SU-DHL-6 (cell line): ENCODE results near the gene PAN3.

Experiments
- H2AFZ ChIP-seq: fragments of 200-600 bp; sonication (generic); 2 replicates; pipeline ENCODE4 v1.6.1; 2014; ENCODE audit warnings: low read depth, mild to moderate bottlenecking, moderate library complexity, mixed read lengths, antibody characterized with exemption, low read length; ENCODE audit not compliant: severe bottlenecking
- H3F3A ChIP-seq: fragments of 200-600 bp; shearing (Covaris generic); 2 replicates; pipeline ENCODE4 v1.6.0; 2016; ENCODE audit warnings: antibody characterized with exemption, mild to moderate bottlenecking; ENCODE audit not compliant: insufficient read depth
- H3K27ac ChIP-seq: fragments of 200-600 bp; sonication (generic); 2 replicates; pipeline ENCODE4 v1.5.1; 2016; ENCODE audit warnings: low read depth, mild to moderate bottlenecking, low read length, moderate library complexity, mixed read lengths
- H3K27me3 ChIP-seq: fragments of 200-600 bp; sonication (generic), shearing (Covaris generic); 2 replicates; pipeline ENCODE4 v1.6.0; 2014; ENCODE audit warnings: mild to moderate bottlenecking, low read length
- H3K36me3 ChIP-seq: fragments of 200-600 bp; sonication (generic); 2 replicates; pipeline ENCODE4 v1.6.1; 2014; ENCODE audit warnings: mild to moderate bottlenecking, low read length, mixed read lengths
- H3K4me2 ChIP-seq: fragments of 300-600, 200-600 bp; shearing (Covaris generic), sonication (generic); 2 replicates; pipeline ENCODE4 v1.6.0; 2014; ENCODE audit warnings: low read length, low read depth, mild to moderate bottlenecking; ENCODE audit not compliant: poor library complexity, severe bottlenecking
- H3K4me3 ChIP-seq: fragments of 200-600 bp; sonication (generic); 2 replicates; pipeline ENCODE4 v1.5.1; 2014; ENCODE audit warnings: antibody characterized with exemption, low read length, mild to moderate bottlenecking, mixed read lengths; ENCODE audit not compliant: insufficient read depth, poor library complexity, severe bottlenecking
- H3K79me2 ChIP-seq: fragments of 200-600 bp; sonication (generic); 2 replicates; pipeline ENCODE4 v1.6.1; 2014; ENCODE audit warnings: mild to moderate bottlenecking, low read length, moderate library complexity; ENCODE audit not compliant: insufficient read depth
- H3K9ac ChIP-seq: fragments of 200-600 bp; sonication (generic); 2 replicates; pipeline ENCODE4 v1.7.0; 2014; ENCODE audit warnings: mild to moderate bottlenecking, low read length
- H3K9me2 ChIP-seq: fragments of 200-600 bp; sonication (generic); replicated peaks from 2 replicates; pipeline ENCODE4 v1.6.1; 2014; ENCODE audit warnings: low read length; ENCODE audit not compliant: insufficient read depth
- H3K9me3 ChIP-seq: fragments of 200-600 bp; sonication (generic); 2 replicates; pipeline ENCODE4 v1.6.1; 2014; ENCODE audit warnings: low read length, mixed read lengths; ENCODE audit not compliant: insufficient read depth
- H4K20me1 ChIP-seq: fragments of 200-600 bp; sonication (generic); 2 replicates; pipeline ENCODE4 v1.6.1; 2014; ENCODE audit warnings: low read depth, mild to moderate bottlenecking, antibody characterized with exemption, low read length, moderate library complexity, mixed read lengths
- CTCF ChIP-seq: fragments of 200-600 bp; sonication (generic); IDR thresholded peaks from one replicate; pipeline ENCODE4 v1.5.1; 2017; ENCODE audit warnings: antibody characterized with exemption, mild to moderate bottlenecking, low read length, moderate library complexity; ENCODE audit not compliant: insufficient read depth, poor library complexity, severe bottlenecking
- EZH2phosphoT487 ChIP-seq: fragments of 200-600 bp; sonication (generic), shearing (Covaris generic); conservative IDR thresholded peaks from 2 replicates; pipeline ENCODE4 v1.6.1; 2018; ENCODE audit warnings: mild to moderate bottlenecking, antibody characterized with exemption, low read length, moderate library complexity, mixed read lengths

Gene PAN3

DNA sequence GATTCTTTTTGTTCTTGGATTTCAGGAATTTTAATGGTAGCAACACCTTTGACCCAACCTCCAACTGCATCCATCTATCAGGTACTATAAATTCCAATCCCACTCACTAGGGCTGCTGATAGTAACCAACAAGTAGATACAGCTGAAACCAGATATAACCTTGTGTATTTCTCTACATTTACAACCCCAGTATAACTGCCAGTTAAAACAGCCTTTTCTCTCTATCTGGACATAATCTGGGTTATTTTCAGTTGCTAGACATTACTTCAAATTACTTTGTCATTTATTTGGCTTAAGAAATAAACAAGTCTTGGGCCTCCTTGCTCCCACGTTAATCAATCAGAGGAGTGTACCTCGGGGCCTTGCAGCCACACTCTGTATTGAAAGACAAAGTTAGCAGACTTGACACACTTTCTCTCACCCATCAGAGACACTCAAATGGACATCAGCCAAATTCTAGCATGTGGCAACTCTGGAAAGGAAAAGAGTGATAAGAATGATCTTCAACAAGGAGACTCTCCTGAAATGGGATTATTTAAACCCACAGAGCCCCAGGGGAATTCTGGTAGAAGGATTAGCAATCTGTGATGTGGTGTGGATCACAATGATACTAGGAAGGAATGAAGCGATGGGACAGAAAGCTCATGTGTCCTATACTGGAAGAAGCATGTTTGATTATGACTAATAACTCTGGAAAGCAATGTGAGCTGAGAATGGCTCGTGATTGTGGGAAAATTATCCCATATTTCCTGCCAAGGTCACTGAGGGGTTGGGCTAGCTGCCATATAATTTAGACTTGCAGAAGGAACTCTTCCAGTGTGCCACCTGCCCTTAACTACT lies 199.0 kb downstream of the PAN3 start:
- Histone ChIP-seq H4K20me1 (no peaks in the 10 kb centered on the region), H2AFZ (no peak overlapping the region), H3K4me3 (no peak overlapping the region), H3K9ac (no peak overlapping the region), H3K9me2 (no peaks in the 10 kb centered on the region), H3K36me3 (no peaks in the 10 kb centered on the region), H3K4me2 (no peak overlapping the region), H3K27me3 (no peaks in the 10 kb centered on the region), H3F3A (no peaks in the 10 kb centered on the region), H3K79me2 (no peaks in the 10 kb centered on the region), H3K9me3 (no peaks in the 10 kb centered on the region), H3K27ac (no peak overlapping the region)
- TF ChIP-seq CTCF (no peak), EZH2phosphoT487 (no peak)

DNA sequence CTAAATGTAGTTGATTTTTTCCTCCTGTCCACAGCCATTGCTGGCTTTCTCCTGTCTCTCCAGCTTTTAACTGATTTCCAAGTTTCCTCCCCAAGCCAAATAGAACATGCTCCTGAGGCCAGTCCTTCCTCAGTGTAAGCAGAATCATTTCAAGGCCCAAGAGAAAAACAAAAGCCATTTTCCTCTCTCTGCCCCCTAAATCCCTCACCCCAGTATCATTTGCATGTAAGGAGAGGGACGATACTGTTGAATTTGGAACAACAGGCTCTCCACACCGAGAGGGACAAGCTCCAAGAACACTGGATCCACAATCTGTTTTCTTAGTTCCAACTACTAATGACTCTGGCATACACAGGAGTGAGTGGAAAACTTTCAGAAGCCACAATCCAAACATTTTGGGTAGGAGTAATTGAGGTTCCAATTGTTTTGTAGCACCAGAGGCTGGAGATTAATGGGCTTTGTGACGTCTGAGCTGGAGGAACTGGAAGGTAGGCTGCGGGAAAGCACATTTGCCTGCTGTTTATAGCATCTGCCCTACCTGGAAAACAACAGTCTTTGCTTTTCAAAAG lies 199.7 kb downstream of the PAN3 start:
- no peaks in the 10 kb centered on the region for H3K9me2 ChIP-seq
- H3K27ac ChIP-seq, result no peak overlapping the region
- H2AFZ ChIP-seq, result no peak overlapping the region
- H3F3A ChIP-seq, result no peaks in the 10 kb centered on the region
- no peak overlapping the region for H3K4me2 ChIP-seq
- H3K79me2 ChIP-seq, result no peaks in the 10 kb centered on the region
- H4K20me1 ChIP-seq, result no peaks in the 10 kb centered on the region
- no peaks in the 10 kb centered on the region for H3K27me3 ChIP-seq
- H3K36me3 ChIP-seq, result no peaks in the 10 kb centered on the region
- H3K9me3 ChIP-seq, result no peaks in the 10 kb centered on the region
- H3K9ac ChIP-seq, result no peak overlapping the region
- no peak for TF ChIP-seq CTCF
- no peak for TF ChIP-seq EZH2phosphoT487
- no peak overlapping the region for H3K4me3 ChIP-seq

- Histone ChIP-seq H2AFZ (no peak overlapping the region), H3K27ac (no peak overlapping the region), H4K20me1 (no peaks in the 10 kb centered on the region), H3K4me3 (no peak overlapping the region), H3K79me2 (no peaks in the 10 kb centered on the region), H3K9me3 (no peaks in the 10 kb centered on the region), H3K36me3 (no peaks in the 10 kb centered on the region), H3K9ac (no peak overlapping the region), H3K4me2 (no peak overlapping the region), H3K27me3 (no peaks in the 10 kb centered on the region), H3F3A (no peaks in the 10 kb centered on the region), H3K9me2 (no peaks in the 10 kb centered on the region)
- no peak for TF ChIP-seq CTCF
- no peak for TF ChIP-seq EZH2phosphoT487
Measured at GRCh38 chr13:28338742-28339141, 200.4 kb downstream of the PAN3 start.
